HepG2 (cell line): ENCODE results near the gene CDT1. TPM values are rescaled to one million over a fixed set of nuclear protein-coding genes. Genes with fewer than 3 reads are reported as not detected.

ENCODE experiments used
- ATAC-seq: fragments of 200-7000 bp; cut with Tn5 transposase; 3 replicates; pipeline ENCODE4 v1.9.1; 2020; ENCODE audit warnings: mild to moderate bottlenecking, moderate library complexity
- BruUV-seq: library from RNA; stranded (reverse); fragments of 400-500 nt; replicated peaks from 2 replicates; lab custom pipeline; 2021; lab: Mats Ljungman, UMichigan
- CTCF ChIA-PET: fragments of 300-600 bp; formaldehyde crosslinking; extraction: SDS; loops from one replicate; lab custom pipeline; 2021; ENCODE audit warnings: low total read pairs, inconsistent platforms, low intra/inter-chr PET ratio; lab: Yijun Ruan, JAX
- POLR2A ChIA-PET: fragments of 350-600 bp; sonication (Branson Sonifier 250); formaldehyde crosslinking; loops from one replicate; lab custom pipeline; 2020; ENCODE audit warnings: antibody characterized with exemption, inconsistent platforms; lab: Yijun Ruan, JAX
- DNase-seq: peaks from one replicate; pipeline ENCODE4 v3.0.0-alpha.2; 2015; ENCODE audit warnings: low spot score
- FAIRE-seq: peaks from 3 replicates; lab custom pipeline; 2011; peaks lifted over from hg19 to GRCh38; lab: Jason Lieb, UNC
- H2AFZ ChIP-seq: one replicate; pipeline ENCODE4 v1.6.1; 2011; ENCODE audit warnings: low read length, inconsistent platforms
- H3K27ac ChIP-seq: fragments of 300-600 bp; 3 replicates; pipeline ENCODE4 v1.8.0; 2011; ENCODE audit warnings: mixed run types, mild to moderate bottlenecking, mixed read lengths, low read length, inconsistent platforms; ENCODE audit not compliant: insufficient read depth; ENCODE audit errors: extremely low read length
- H3K27me3 ChIP-seq, 2 experiments: fragments of 200-600 bp in 1 of 2; 2 replicates in 1 of 2; 3 replicates in 1 of 2; pipeline versions ENCODE4 v1.6.0 to v1.8.0; 2011; ENCODE audit warnings: low read length in 2 of 2, mild to moderate bottlenecking in 2 of 2, moderate library complexity in 2 of 2, inconsistent platforms in 1 of 2; ENCODE audit not compliant: insufficient read depth in 2 of 2, control insufficient read depth in 1 of 2
- H3K36me3 ChIP-seq, 2 experiments: fragments of 200-600 bp in 1 of 2; replicated peaks in 1 of 2; 2 replicates in 1 of 2; 3 replicates in 1 of 2; pipeline versions ENCODE4 v1.5.1 to v1.8.0; 2011; ENCODE audit warnings: low read length in 2 of 2, inconsistent platforms in 1 of 2; ENCODE audit not compliant: insufficient read depth in 2 of 2, control insufficient read depth in 1 of 2
- H3K4me1 ChIP-seq: 2 replicates; pipeline ENCODE4 v1.5.1; 2012; ENCODE audit warnings: low read length, inconsistent platforms; ENCODE audit not compliant: insufficient read depth
- H3K4me2 ChIP-seq: 2 replicates; pipeline ENCODE4 v1.6.0; 2011; ENCODE audit warnings: low read depth, low read length, inconsistent platforms
- H3K4me3 ChIP-seq, 3 experiments: fragments of 200-600 bp in 1 of 3; sonication (generic), shearing (Covaris generic) in 1 of 3; replicated peaks in 1 of 3; 2 replicates each; pipeline ENCODE4 v1.5.1; 2011 to 2016; ENCODE audit warnings: low read length in 3 of 3, inconsistent platforms in 2 of 3, low read depth in 2 of 3, mild to moderate bottlenecking in 2 of 3, control low read depth in 1 of 3, mixed read lengths in 1 of 3; ENCODE audit not compliant: insufficient read depth in 1 of 3
- H3K79me2 ChIP-seq: one replicate; pipeline ENCODE4 v1.6.1; 2011; ENCODE audit warnings: low read length, inconsistent platforms; ENCODE audit not compliant: insufficient read depth
- H3K9ac ChIP-seq: 2 replicates; pipeline ENCODE4 v1.6.0; 2011; ENCODE audit warnings: mild to moderate bottlenecking, low read depth, low read length, inconsistent platforms; ENCODE audit not compliant: insufficient read depth
- H3K9me3 ChIP-seq: 2 replicates; pipeline ENCODE4 v1.5.1; 2012; ENCODE audit warnings: mild to moderate bottlenecking, low read length
- H4K20me1 ChIP-seq: 2 replicates; pipeline ENCODE4 v1.6.0; 2011; ENCODE audit warnings: inconsistent platforms, mild to moderate bottlenecking, low read length, moderate library complexity; ENCODE audit not compliant: insufficient read depth
- CEBPG ChIP-seq: IDR thresholded peaks from 2 replicates; pipeline ENCODE4 v1.6.1; 2016
- HDAC6 ChIP-seq: fragments of 200-600 bp; sonication (generic); IDR thresholded peaks from 2 replicates; pipeline ENCODE4 v1.7.0; 2017; ENCODE audit warnings: mild to moderate bottlenecking, antibody characterized with exemption, low read length, low read depth
- MAFK ChIP-seq, 2 experiments: IDR thresholded peaks in 1 of 2; conservative IDR thresholded peaks in 1 of 2; 2 replicates each; pipeline ENCODE4 v1.6.1; 2011; ENCODE audit warnings: improper control_type of control experiment in 2 of 2, low read length in 2 of 2
- SNAI1 ChIP-seq: sonication (generic); formaldehyde crosslinking; IDR thresholded peaks from 2 replicates; pipeline ENCODE4 v1.5.0; 2020; ENCODE audit warnings: mild to moderate bottlenecking, missing genetic modification reagents, borderline replicate concordance
- ZBTB40 ChIP-seq, 2 experiments: fragments of 450-650 bp in 1 of 2; sonication (generic) in 1 of 2; formaldehyde crosslinking in 1 of 2; IDR thresholded peaks; 2 replicates each; pipeline versions ENCODE4 v1.6.1 to v1.8.0; 2016 to 2022; ENCODE audit warnings: antibody characterized with exemption in 1 of 2, mild to moderate bottlenecking in 1 of 2, missing genetic modification reagents in 1 of 2
- ZFP36 ChIP-seq: fragments of 150-350 bp; IDR thresholded peaks from 2 replicates; pipeline ENCODE4 v1.6.1; 2018; ENCODE audit warnings: borderline replicate concordance, low read length, low read depth; ENCODE audit not compliant: partially characterized antibody
- ZNF225 ChIP-seq: sonication (generic); formaldehyde crosslinking; IDR thresholded peaks from 2 replicates; pipeline ENCODE4 v1.4.0; 2020; ENCODE audit warnings: mild to moderate bottlenecking, missing genetic modification reagents
- ZNF512 ChIP-seq: sonication (generic); formaldehyde crosslinking; IDR thresholded peaks from 2 replicates; pipeline ENCODE4 v1.4.0; 2020; ENCODE audit warnings: mild to moderate bottlenecking, missing genetic modification reagents
- ZUFSP ChIP-seq: sonication (generic); formaldehyde crosslinking; IDR thresholded peaks from 2 replicates; pipeline ENCODE4 v1.9.0; 2021; ENCODE audit warnings: missing genetic modification reagents, mild to moderate bottlenecking, borderline replicate concordance
- WGBS: methylation state at CpG from one replicate; pipeline ENCODE4 v1.1.6; 2017; ENCODE audit warnings: low lambda C conversion rate; 5-methylcytosine and 5-hydroxymethylcytosine counted together
- in situ Hi-C: cut with HindIII; loops from 2 replicates; pipeline ENCODE4 v1.10.0; 2017; ENCODE audit warnings: low pct_unique_long_range_greater_than_20kb; ENCODE audit not compliant: extremely low pct_ligation_motif_present
- intact Hi-C: fragments of 100-400 bp; cut with micrococcal nuclease; formaldehyde crosslinking; loops from one replicate; pipeline ENCODE4 v1.10.0; 2022; ENCODE audit not compliant: unreplicated experiment
- polyA plus RNA-seq, 8 experiments: library from polyadenylated mRNA; depleted of rRNA in 3 of 8; stranded (reverse) in 7 of 8; unstranded in 1 of 8; fragments of >200 nt; fragmentation: Illumina TruSeq in 4 of 8; extraction: Trizol in 4 of 8; gene quantifications; 2 replicates each; pipeline versions ENCODE4 v1.2.1 to v1.2.3, GENCODE V29; 2011 to 2016; ENCODE audit warnings: low read depth in 4 of 8, missing spikeins in 1 of 8, mixed read lengths in 1 of 8; ENCODE audit not compliant: insufficient read depth in 1 of 8
- total RNA-seq, 5 experiments: library from RNA; depleted of rRNA; stranded (reverse); fragments of >200 nt; fragmentation: Illumina TruSeq; extraction: Trizol; gene quantifications; 2 replicates each; pipeline ENCODE4 v1.2.3, GENCODE V29; 2016; ENCODE audit warnings: low read depth in 1 of 5

The CDT1 gene
- total and polyA plus RNA-seq, 2 of the 13 experiments (the other 11 are each of a cell fraction or from before 2014, with no cell fraction given) = 23.1 to 23.8 TPM

GRCh38 chr16:88837806-88838205 lies 34.2 kb downstream of the CDT1 start (continued):
- TF ChIP-seq SNAI1 (CRISPR knock-in tag) (no peak), HDAC6 (no peak)

GRCh38 chr16:88838566-88838965 lies 35.0 kb downstream of the CDT1 start:
- intact Hi-C loops (no loop called here), in situ Hi-C loops (no loop called here)
- 88% methylated on average over 12 of the region's 19 CpGs for WGBS
- DNase-seq (no peak), ATAC-seq (no peak), FAIRE-seq (no peak)
- H3K9ac ChIP-seq = no peak overlapping the region
- no peaks in the 10 kb centered on the region for H4K20me1 ChIP-seq
- no TSS peak for BruUV-seq
- H2AFZ ChIP-seq = no peak overlapping the region
- no peak overlapping the region for H3K27ac ChIP-seq
- no peaks in the 10 kb centered on the region for H3K27me3 ChIP-seq
- no peak overlapping the region for H3K4me3 ChIP-seq
- ChIA-PET CTCF (interaction anchor here (0.7 to 2.5 kb wide), 5 partner anchors 19 to 330 kb away, joined by 4 to 22 read pairs (median 12); partner anchors contain the start of genes GALNS, RNF166 and TRAPPC2L), POLR2A (interaction anchor here (1.0 to 1.1 kb wide), 2 partner anchors 29 to 363 kb away, joined by 3 to 5 read pairs; no protein-coding TSS in a partner anchor)
- H3K79me2 ChIP-seq = no peaks in the 10 kb centered on the region
- H3K4me1 ChIP-seq = no peaks in the 10 kb centered on the region
- H3K9me3 ChIP-seq = no peaks in the 10 kb centered on the region
- H3K4me2 ChIP-seq = no peak overlapping the region
- H3K36me3 ChIP-seq = no peaks in the 10 kb centered on the region
- TF ChIP-seq ZFP36 (no peak), ZBTB40 (IDR thresholded peaks at IDR 0.05) (no peak), ZBTB40 (CRISPR knock-in tag; IDR thresholded peaks at IDR 0.05) (0 out of 2 replicates have a peak, but pooled peaks have one; percentile 27), ZNF225 (peak; percentile 13; the same call in 1 of the 2 replicates), ZUFSP (CRISPR knock-in tag) (no peak), CEBPG (CRISPR knock-in tag) (no peak), ZNF512 (no peak), MAFK (conservative IDR thresholded peaks at IDR 0.05 in 1 of 2, IDR thresholded peaks at IDR 0.05 in 1 of 2; ENCODE audit: low read length in 2 of 2) (no peak)
